T-helper 22 cell (primary cell): ENCODE measurements around the gene PROSER2.

ENCODE experiments used
- DNase-seq: peaks from one replicate; pipeline ENCODE4 v3.0.0-alpha.2; 2020; ENCODE audit warnings: low read depth

Gene PROSER2, protein sequence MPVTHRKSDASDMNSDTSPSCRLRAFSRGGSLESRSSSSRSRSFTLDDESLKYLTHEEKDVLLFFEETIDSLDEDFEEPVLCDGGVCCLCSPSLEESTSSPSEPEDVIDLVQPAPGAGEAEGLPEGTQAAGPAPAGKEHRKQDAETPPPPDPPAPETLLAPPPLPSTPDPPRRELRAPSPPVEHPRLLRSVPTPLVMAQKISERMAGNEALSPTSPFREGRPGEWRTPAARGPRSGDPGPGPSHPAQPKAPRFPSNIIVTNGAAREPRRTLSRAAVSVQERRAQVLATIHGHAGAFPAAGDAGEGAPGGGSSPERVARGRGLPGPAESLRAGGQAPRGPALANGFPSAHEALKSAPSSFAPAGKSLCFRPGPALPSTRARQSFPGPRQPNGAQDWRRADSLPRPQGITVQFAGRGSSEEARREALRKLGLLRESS

DNA sequence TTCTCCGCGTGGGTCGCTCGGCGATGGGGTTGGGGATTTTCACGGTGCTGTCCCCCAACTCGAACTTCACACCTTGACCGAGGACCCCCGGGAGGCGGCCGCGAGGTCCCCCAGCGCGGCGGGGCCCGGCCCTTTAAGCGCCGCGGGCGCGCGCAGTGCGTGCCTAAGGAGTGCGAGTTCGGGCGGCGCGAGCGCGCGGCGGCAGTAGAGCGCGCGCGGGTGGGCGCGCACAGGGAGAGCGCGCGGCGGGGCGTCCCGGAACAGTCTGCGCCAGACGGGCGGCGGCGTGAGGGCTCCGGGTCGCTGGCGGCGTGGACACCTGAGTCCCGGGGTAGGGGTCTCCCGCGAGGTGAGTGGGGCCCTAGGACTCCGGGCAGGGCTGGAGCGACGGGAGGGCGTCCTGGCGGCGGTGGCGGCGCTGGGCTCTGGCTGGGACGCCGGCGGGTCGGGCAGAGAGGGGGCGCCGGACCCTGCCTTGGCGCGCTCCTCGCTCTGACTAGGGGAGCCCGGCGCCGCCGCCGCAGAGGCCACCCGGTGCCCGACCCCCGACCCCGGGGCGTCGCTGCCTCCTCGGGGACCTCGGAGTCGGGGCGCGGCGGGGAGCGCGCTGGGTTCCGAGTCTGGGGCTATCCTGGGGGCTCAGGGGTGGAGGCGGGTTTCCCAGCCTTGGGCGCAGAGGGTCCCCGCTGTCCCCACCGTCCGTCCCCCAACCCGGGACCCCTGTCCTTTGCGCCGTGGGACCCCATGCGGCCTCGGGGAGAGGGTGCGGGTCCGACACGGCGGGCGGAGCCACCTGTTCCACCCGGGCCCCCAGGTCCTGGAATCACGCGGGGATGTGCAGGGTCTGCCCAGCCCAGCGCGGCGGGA is at the start of gene PROSER2:
TSS of gene PROSER2 (plus strand) at position 235 of the 867 bp plus-strand sequence. CDS start 28,722 bp downstream, outside the sequence.
- DNase-seq = no peak

DNA sequence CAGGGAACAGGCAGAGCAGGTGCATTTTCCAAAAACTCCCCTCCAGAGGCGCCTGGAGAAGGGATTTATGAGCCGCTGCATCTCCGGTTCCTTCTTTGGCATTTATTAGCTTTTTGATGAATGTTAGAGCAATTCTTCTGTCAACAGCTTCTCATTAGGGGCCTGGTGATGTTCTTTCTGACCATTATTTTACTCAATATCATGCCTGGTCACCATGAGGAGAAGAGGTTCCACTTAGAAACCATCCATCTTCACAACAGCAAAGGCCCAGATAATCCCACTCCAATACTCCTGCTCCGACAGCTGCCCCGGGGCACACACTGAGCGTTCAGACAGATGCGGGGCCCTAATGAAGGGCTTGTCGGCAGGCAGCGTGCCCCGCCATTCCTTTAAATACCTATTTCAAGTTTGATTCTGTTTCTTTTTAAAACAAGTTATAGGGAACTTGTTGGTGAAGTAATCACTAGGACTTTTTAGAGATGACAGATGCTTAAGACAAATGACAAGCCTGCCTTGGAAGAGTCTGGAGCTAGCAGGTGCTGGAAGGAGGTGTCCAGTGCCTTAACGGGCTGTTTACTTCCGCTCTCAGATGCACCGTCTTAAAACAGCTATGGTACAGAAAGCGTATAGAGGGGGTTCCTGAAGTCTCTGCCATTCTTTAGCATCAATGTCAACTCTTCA is 49.3 kb upstream of the PROSER2 start:
- no peak for DNase-seq

DNA sequence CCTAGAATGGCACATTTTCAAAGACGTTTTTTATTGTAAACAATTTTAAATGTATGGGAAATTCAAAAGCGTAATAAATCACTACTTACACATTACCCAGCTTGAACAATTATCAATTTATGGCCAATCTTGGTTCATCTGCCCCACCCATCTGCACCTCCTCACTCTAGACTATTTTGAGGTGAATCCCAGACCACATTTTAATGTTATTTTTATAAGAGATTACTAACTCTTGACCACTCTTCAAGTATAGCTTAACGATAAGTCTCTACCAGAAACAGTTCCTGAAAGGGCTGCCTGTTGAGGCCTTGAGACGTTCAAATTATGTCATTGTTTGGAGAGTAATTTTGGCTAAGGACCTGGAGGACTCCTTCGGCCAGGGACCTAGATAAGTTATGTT is 47.7 kb upstream of the PROSER2 start:
- no peak for DNase-seq

- DNase-seq = no peak
Measured at GRCh38 chr10:11776080-11776479, 47.1 kb upstream of the PROSER2 start.

GRCh38 chr10:11781114-11781513 is 42.0 kb upstream of the PROSER2 start:
- DNase-seq = no peak

DNA sequence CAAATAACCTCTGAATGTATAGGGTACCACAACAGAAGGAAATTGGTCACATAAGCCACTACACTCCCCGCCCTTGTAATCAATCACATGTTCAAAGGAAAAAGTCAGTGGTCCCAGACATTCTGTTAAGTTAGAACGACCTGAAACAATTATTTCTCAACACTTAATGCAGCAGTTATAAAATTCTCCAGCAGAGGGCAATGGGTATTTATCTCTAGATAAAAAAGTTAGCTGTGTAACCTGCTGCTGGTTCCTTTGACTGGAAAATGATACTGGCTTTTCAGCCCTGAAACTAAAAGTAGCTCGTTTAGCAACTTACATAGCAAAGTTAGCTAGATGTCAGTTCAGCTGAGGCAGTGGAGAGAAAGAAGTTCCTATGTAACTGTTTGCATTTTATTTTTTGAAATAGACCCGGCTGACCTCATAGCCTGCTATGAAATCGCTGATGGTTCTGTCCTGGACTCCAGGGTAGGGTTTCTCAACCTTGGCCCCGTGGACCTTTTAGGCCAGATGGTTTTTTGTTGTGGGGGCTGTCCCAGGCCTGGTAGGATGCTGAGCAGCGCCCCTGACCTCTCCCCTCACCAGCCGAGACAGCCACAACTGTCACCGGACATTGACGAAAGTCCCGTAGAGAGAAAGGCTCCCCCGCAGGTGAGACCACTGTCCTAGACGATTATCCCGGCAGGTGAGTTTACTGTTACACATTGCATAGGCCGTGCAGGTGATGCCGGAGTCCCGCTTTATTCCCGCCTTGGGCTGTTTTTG is 40.2 kb upstream of the PROSER2 start:
- no peak for DNase-seq

DNA sequence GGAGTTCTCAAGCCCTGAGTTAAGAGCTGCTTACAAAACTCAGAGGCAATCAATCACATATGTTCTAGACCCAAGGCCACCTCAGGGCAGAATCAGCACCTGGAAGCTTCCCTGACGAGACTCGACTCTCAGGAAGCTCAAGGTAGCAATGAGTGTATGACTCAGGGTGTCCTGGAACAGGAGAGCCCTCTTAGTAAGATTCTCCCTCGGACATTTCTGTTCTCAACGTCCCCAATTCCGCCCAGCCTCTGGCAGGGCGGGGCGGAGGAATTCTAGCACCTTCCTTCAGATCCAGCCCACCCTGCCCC is 39.6 kb upstream of the PROSER2 start:
- no peak for DNase-seq

DNA sequence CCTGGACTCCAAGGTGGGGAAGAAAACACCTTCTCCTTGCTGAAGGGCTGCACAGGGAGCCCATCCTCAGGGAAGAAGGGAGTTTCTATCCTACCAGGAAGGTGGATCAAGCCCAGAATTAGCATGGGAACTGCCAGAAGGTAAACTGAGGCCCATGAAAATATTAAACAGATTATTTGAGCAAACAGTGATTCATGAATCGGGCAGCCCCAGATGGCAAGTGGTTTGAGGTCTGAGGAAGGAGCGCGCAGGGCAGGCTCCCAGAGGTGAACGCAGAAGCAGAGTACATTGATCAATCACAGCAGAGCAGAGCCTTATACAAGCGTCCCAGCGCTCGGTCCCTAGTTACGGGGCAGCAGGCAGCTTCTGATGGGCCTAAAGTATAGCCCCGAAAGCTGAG is 35.8 kb upstream of the PROSER2 start:
- DNase-seq = no peak

- no peak for DNase-seq
Measured at GRCh38 chr10:11787846-11788245, 35.3 kb upstream of the PROSER2 start.

DNA sequence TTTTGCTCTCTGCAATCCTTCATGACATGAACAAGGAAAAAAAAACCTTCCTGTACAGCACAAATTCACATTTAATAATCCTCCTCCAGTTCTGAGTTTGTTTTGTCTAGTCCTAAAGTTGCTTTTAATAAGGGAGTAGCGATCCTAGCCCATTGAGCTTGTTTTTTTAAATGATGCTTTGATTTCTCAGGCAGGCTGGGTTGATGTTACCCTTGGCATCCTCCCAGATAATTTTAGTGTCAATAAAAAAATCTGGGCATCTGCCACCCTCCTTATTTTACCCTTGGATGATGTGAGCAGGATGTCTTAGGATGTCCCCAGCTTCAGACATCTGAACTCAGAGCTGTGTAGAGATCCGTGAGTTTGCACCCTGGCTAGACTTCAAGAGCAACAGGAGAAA is 33.9 kb upstream of the PROSER2 start:
- no peak for DNase-seq

DNA sequence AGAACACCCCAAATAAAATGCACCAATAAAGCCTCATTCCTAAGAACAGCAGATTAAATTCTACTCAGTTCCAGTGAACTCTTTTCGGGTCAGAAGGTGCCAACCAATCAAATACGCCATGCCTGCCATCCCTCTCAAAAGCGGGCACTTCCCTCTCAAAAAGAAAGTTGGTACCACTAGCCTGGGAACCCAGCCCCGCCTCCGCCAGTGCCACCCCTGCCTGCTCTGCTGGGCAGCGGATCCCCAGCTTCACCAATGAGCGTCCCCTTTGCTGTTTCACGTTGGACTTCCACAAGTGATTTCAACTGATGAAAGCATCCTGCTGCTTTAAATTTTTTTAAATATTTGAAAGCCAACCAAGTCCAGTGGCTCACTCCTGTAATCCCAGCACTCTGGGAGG is 33.2 kb upstream of the PROSER2 start:
- DNase-seq = no peak

GRCh38 chr10:11793762-11794479 is 29.2 kb upstream of the PROSER2 start:
- no peak for DNase-seq

DNA sequence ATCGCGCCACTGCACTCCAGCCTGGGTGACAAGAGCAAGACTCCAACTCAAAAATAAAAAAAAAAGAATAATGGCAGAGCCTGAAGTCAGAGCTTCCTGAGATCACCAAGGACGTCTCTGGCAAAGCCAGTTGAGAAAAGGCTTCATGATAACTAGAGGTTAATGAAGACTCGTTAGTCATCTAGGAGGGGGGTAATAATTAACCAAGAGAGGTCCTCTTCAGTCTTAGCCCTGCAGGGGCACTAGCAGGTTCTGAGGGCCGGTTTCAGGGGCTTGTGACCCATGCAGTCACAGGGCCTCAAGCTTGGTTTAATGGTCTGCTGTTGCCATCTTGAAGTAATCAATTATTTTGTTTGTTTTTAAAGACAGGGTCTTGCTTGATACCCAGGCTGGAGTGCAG is 28.6 kb upstream of the PROSER2 start:
- no peak for DNase-seq

- no peak for DNase-seq
Measured at GRCh38 chr10:11795101-11795920, 27.8 kb upstream of the PROSER2 start.

- DNase-seq = no peak
Measured at GRCh38 chr10:11796474-11796873, 26.7 kb upstream of the PROSER2 start.

- no peak for DNase-seq
Measured at GRCh38 chr10:11797281-11797680, 25.9 kb upstream of the PROSER2 start.

- no peak for DNase-seq
Measured at GRCh38 chr10:11797847-11798633, 25.1 kb upstream of the PROSER2 start.

DNA sequence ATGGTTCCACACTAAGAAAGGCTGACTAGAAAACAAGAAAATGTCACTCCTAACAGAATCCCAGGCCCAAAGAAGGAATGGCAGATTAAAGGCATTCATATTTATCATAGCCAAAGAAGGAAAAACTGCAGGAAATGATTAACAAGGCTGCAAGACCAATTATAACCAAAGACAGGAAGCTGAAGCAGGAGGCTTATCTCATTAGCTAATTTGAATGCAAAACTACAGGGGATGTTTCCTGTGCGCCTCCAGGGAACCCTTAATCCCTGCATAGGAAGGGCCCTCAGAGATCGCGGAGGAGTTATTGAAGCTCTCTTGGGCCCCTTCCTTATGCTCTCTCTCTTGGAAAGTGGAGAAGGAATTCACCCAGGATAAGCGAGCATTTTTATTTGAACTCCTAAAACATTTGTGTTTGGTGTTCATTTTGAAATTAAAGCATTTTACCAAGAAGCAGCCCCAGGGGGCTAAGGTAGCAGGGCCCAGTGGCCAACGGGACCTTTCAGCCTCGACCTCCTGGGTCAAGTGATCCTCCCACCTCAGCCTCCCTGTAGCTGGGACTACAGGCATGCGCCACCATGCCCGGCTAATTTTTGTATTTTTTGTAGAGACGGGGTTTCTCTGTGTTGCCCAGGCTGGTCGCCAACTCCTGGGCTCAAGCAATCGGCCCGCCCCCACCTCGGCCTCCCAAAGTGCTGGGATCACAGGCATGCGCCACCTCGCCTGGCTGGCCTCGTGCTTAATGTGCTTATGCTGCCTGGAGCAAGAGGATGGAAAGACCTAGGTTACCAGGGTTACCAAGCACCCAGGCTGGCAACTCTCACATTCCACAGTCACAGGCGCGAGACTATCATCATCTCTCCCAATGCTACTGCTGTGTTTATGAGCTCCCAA is 24.1 kb upstream of the PROSER2 start:
- DNase-seq = no peak

- DNase-seq = no peak
Measured at GRCh38 chr10:11799736-11800080, 23.4 kb upstream of the PROSER2 start.
